A673 (cell line): ENCODE results near the gene AAR2.

Source experiments
- EZH2 ChIP-seq: fragments of 200-600 bp; sonication (generic); IDR thresholded peaks from 2 replicates; pipeline ENCODE4 v1.6.1; 2017; ENCODE audit warnings: borderline replicate concordance, low read depth, mild to moderate bottlenecking, mixed read lengths, antibody characterized with exemption, low read length; ENCODE audit not compliant: poor library complexity, severe bottlenecking
- TF ChIP-seq, protein P1 (sequence below): fragments of 300-800, 200-600 bp; sonication (generic); conservative IDR thresholded peaks from 2 replicates; pipeline ENCODE4 v1.5.1; 2017; ENCODE audit warnings: low read depth, mild to moderate bottlenecking, antibody characterized with exemption, low read length, moderate library complexity, mixed read lengths

DNA sequence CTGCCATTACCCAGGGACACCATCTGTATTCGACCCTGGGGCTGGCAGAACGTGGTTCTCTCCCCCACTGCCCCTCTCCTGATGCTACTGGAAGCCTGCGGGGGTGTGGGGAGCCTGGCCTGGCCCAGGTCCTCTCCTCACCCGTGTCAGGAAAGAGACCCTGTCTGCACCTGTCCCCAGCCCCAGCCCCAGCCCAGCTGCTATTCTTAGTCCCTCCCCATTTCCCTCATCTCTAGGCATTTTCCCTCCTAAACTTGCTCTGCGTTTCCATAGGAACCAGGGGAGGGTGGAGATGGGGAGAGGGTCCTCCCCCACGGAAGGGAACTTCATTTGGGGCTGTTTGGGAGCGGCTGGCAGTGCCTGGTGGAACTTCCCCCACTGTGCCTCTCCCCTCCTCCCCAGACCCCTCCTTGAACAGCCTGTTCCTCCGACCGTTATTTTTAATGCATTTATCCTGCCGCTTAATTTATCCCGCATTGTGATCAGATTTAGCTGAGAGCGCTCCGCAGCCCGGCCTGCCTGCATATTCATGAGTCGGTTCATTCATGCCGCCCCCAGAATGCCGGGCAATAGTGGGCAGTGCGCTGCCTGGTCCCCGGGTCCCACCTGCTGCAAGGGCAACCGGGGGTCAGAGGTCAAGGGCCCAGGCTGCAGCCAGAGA lies 38.0 kb downstream of the AAR2 start:
- no peak for TF ChIP-seq EZH2
- TF ChIP-seq, protein P1, sequence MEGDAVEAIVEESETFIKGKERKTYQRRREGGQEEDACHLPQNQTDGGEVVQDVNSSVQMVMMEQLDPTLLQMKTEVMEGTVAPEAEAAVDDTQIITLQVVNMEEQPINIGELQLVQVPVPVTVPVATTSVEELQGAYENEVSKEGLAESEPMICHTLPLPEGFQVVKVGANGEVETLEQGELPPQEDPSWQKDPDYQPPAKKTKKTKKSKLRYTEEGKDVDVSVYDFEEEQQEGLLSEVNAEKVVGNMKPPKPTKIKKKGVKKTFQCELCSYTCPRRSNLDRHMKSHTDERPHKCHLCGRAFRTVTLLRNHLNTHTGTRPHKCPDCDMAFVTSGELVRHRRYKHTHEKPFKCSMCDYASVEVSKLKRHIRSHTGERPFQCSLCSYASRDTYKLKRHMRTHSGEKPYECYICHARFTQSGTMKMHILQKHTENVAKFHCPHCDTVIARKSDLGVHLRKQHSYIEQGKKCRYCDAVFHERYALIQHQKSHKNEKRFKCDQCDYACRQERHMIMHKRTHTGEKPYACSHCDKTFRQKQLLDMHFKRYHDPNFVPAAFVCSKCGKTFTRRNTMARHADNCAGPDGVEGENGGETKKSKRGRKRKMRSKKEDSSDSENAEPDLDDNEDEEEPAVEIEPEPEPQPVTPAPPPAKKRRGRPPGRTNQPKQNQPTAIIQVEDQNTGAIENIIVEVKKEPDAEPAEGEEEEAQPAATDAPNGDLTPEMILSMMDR = no peak
